Left renal cortex interstitium (tissue), 4 donors: ENCODE results near the gene PAF1. TPM values are rescaled to one million over a fixed set of nuclear protein-coding genes. Genes with fewer than 3 reads are reported as not detected.
A peak's percentile ranks its signal among the peaks of the same experiment; 100 is the strongest.

Experiments
- DNase-seq, 4 donors: peaks; one replicate each; pipeline ENCODE4 v3.0.0-alpha.2; 2013; ENCODE audit warnings: low read depth in 4 of 4, low spot score in 2 of 4, missing footprints in 1 of 4
- polyA plus RNA-seq, 4 donors: library from polyadenylated mRNA; unstranded; fragments of 120-200 nt; gene quantifications; one replicate each; pipeline ENCODE4 v1.2.1, GENCODE V29; 2013; ENCODE audit not compliant: insufficient read length in 4 of 4

PAF1 gene
- polyA plus RNA-seq, 4 donors: 65.6 to 74.3 (median 68.5) TPM

GRCh38 chr19:39406656-39407409 is 15.9 kb upstream of the PAF1 start, which contains the start of gene ZFP36:
Gene ZFP36, plus strand, starts transcription at chr19:39406847. Its CDS starts 58 bp downstream, at chr19:39406905.
- no peak for DNase-seq

DNA sequence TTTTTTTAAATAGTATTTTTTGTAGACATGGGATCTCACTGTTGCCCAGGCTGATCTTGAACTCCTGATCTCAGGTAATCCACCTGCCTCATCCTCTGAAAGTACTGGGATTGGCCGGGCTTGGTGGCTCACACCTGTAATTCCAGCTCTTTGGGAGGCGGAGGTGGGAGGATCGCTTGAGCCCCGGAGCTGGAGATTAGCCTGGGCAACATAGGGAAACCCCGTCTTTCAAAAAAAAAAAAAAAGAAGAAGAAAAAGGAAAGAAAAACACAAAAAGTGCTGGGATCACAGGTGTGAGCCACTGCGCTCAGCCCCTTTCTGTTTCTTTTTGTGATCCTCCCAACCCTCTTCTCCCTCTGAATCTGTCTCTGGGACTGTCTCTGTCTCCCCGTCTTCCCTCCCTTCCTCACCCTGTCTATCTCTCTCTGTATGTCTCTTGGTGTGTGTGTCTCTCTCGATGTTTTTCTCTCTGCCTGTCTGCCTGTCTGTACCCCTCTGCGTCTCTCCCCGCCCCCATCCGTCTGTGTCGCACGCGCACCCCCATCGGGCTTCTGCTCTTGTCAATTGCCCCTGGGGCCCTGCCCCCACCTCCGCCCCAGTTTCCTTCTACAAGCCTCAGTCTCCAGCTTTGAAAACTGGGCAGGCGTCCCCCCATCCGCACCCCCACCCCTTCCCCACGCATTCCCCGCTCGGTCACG is 15.2 kb upstream of the PAF1 start:
- no peak for DNase-seq

DNA sequence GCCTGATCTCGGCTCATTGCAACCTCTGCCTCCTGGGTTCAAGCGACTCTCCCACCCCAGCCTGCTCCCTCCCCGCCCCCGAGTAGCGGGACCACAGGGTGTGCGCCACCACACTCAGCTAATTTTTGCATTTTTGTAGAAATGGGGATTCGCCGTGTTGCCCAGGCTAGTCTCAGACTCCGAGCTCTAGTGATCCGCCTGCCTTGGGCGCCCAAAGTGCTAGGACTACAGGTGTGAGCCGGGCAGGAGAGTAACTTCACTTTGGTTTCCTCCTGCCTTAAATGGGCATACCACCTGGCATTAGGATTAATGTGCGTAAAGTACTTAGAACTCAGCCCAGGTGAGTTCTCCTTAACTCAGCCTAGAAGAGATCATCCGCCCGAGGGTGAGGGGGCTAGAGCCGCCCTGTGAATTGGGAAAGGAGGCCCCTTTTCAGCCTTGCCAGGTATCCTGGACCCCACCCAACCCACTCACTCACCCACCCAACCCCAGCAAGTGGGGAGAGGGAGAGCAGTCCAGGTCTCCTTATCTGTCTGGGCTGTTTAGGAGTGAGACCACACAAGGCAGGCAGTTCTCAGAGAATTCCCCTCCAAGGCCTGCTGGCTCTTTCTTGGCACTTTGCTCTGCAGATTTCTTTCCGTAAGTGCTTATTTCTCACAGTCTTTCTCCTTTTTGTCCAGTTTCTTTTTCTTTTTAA is 14.5 kb upstream of the PAF1 start:
- DNase-seq: no peak

- DNase-seq: peak in 3 of 4 donors; percentile 79 to 84 (median 82)
Measured at GRCh38 chr19:39403331-39404312, 12.7 kb upstream of the PAF1 start.

- peak in 3 of 4 donors; percentile 83 to 91 (median 84) for DNase-seq
Measured at GRCh38 chr19:39402346-39403300, 11.7 kb upstream of the PAF1 start.

DNA sequence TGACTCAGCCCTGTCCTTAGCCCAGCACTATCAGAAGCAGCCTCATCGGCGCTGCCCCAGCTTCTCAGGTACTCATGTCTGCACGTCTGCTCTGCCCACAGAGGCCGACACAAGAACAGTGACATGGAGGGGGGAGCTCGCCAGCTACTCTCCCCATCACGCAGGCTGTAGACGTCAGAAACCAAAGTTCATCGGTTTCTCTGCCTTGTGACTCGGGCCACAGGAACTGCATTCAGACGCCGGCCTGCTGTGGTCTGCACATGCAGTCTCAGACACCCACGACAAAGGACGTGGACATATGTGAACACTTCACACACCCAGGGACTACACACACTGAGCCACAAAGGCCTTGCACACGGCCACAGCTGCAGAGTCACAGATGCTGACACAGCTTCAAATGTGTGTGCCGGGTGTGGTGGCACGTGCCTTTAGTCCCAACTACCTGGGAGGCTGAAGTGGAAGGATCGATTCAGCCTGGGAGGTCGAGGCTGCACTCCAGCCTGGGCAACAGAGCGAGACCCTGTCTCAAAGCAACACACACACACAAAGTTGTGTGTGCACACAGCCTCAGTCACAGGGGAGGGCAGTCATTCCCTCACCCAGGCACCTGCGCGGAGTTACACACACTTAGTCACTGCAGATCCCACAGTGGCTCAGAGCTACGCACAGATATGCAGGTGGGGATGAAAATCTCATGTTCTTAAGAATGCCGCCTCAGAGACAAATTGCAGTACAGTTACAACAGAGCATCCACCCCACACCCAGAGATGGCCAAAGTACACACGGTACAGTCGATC is 10.8 kb upstream of the PAF1 start:
- DNase-seq: no peak

DNA sequence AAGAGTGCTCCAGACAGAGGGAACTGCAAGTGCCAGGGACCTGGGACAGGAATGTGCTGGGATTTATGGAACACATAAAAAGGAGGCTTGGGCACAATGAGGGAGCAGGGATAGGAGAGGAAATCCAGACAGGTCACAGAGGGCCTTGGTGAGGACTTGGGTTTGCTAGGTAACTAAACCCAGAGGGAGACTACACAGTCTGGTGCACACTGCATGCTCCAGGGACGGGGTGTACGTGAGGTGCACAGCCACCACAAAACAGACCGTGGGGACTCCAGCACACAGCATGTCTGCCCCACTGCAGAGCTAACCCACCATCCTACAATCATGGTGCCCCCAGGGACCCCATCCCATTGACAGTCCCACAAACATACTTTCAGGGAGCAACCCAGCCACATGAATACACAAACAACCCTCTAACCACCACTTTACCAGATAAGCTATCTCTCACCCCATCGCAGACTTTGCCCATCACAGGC is 10.2 kb upstream of the PAF1 start:
- DNase-seq: no peak

GRCh38 chr19:39400061-39400460 is 9.2 kb upstream of the PAF1 start:
- DNase-seq: no peak

DNA sequence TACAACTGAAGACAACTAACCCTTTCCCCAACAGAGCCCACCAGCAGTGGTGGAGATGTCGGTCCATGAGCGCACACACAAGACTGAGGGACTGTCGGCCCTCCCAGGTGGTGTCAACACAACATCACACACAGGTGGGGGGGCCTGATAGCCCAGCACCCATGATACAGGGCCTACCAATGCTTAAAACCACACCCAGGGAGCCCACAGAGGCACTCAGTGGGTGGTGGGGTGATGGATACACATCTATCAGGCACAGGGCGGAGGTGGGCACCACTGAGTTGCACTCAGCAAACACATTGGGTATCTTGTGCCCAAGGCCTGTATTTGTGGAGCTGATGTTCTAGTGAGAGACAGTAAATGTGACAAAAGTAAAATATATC is 8.8 kb upstream of the PAF1 start:
- no peak for DNase-seq

DNA sequence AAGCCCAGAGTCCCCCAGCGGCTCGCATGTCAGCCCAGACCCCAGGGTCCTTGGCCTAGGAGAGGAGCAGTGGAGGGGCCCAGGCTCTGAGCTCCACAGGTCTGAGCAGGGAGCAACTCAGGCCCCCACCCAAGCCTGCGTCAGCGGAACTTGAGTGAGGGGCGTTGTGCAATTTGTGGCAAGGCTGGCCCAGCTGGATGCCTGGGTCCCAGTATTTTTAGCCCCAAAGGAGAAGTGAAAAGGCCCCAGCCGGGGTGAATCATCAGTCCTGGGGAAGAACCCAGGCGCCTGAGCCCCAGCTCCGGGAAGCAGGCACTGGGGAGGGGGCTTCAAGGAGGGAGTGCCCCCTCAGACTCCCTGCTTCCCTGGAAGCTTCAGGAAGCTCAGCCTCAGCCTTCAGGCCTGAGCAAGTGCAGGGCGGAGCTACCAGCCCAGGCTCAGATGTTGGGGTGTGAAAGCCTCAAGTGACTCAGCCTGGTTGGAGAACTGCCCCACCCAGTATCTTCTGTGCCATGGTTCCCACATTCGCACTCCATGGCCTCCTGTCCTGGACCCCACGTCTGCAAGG is 7.5 kb upstream of the PAF1 start:
- no peak for DNase-seq

GRCh38 chr19:39397360-39398296 is 6.7 kb upstream of the PAF1 start:
- DNase-seq: no peak

- no peak for DNase-seq
Measured at GRCh38 chr19:39390451-39390750, 505 bp downstream of the PAF1 start.

GRCh38 chr19:39389631-39390414 is 1.1 kb downstream of the PAF1 start:
- DNase-seq: no peak

GRCh38 chr19:39388657-39389056 is 2.2 kb downstream of the PAF1 start:
- DNase-seq: no peak

- DNase-seq: no peak
Measured at GRCh38 chr19:39386557-39386956, 4.3 kb downstream of the PAF1 start.
